ENCODE data around the gene ABCA2. TPM values are rescaled to one million over a fixed set of nuclear protein-coding genes. Genes with fewer than 3 reads are reported as not detected.

ABCA2 gene
- total RNA-seq, 2 donors from 2014 or later: 37.2 to 60.5 TPM

- DNase-seq (ENCODE audit: low spot score): no peak
- no peak for TF ChIP-seq CTCF (IDR thresholded peaks at IDR 0.05)
- no peak overlapping the region for H3K4me3 ChIP-seq
- H3K36me3 ChIP-seq: peaks cover 27% of the 10 kb centered on the region
- no peaks in the 10 kb centered on the region for H3K27me3 ChIP-seq (replicated peaks; ENCODE audit: insufficient read depth)
- no peaks in the 10 kb centered on the region for H3K9me3 ChIP-seq
- no peaks in the 10 kb centered on the region for H3K4me1 ChIP-seq (ENCODE audit: control insufficient read depth in 1 of 2, low read depth in 2 of 2)
- no peak overlapping the region for H3K27ac ChIP-seq
- no peak for ATAC-seq (ENCODE audit: insufficient number of reproducible peaks, low FRiP score, low read depth)
Observed at GRCh38 chr9:137015540-137015930, 12.5 kb downstream of the ABCA2 start.

GRCh38 chr9:137014776-137015539 is 13.1 kb downstream of the ABCA2 start:
- DNase-seq (ENCODE audit: low spot score): no peak
- Histone ChIP-seq H3K36me3 (peaks cover 27% of the 10 kb centered on the region), H3K9me3 (no peaks in the 10 kb centered on the region), H3K27me3 (replicated peaks; ENCODE audit: insufficient read depth) (no peaks in the 10 kb centered on the region), H3K4me3 (no peak overlapping the region), H3K4me1 (ENCODE audit: control insufficient read depth in 1 of 2, low read depth in 2 of 2) (no peaks in the 10 kb centered on the region), H3K27ac (no peak overlapping the region)
- ATAC-seq (ENCODE audit: insufficient number of reproducible peaks, low FRiP score, low read depth): no peak
- TF ChIP-seq CTCF (IDR thresholded peaks at IDR 0.05): no peak

GRCh38 chr9:137014166-137014565 is 13.9 kb downstream of the ABCA2 start:
- H3K27ac ChIP-seq: no peak overlapping the region
- DNase-seq (ENCODE audit: low spot score): no peak
- no peaks in the 10 kb centered on the region for H3K27me3 ChIP-seq (replicated peaks; ENCODE audit: insufficient read depth)
- no peak for TF ChIP-seq CTCF (IDR thresholded peaks at IDR 0.05)
- no peaks in the 10 kb centered on the region for H3K4me1 ChIP-seq (ENCODE audit: control insufficient read depth in 1 of 2, low read depth in 2 of 2)
- no peak for ATAC-seq (ENCODE audit: insufficient number of reproducible peaks, low FRiP score, low read depth)
- H3K9me3 ChIP-seq: no peaks in the 10 kb centered on the region
- no peak overlapping the region for H3K4me3 ChIP-seq
- H3K36me3 ChIP-seq: peaks cover 31% of the 10 kb centered on the region

- Histone ChIP-seq H3K4me3 (no peak overlapping the region), H3K4me1 (ENCODE audit: control insufficient read depth in 1 of 2, low read depth in 2 of 2) (no peaks in the 10 kb centered on the region), H3K36me3 (peaks cover 31% of the 10 kb centered on the region), H3K9me3 (no peaks in the 10 kb centered on the region), H3K27me3 (replicated peaks; ENCODE audit: insufficient read depth) (no peaks in the 10 kb centered on the region), H3K27ac (no peak overlapping the region)
- ATAC-seq (ENCODE audit: insufficient number of reproducible peaks, low FRiP score, low read depth) (no peak), DNase-seq (ENCODE audit: low spot score) (no peak)
- TF ChIP-seq CTCF (IDR thresholded peaks at IDR 0.05): no peak
Observed at GRCh38 chr9:137013571-137013940, 14.5 kb downstream of the ABCA2 start.

GRCh38 chr9:137012694-137013570 is 15.1 kb downstream of the ABCA2 start:
- H3K4me3 ChIP-seq: no peak overlapping the region
- no peak overlapping the region for H3K27ac ChIP-seq
- no peak for TF ChIP-seq CTCF (IDR thresholded peaks at IDR 0.05)
- no peaks in the 10 kb centered on the region for H3K9me3 ChIP-seq
- peaks cover 29% of the 10 kb centered on the region for H3K36me3 ChIP-seq
- DNase-seq (ENCODE audit: low spot score) (no peak), ATAC-seq (ENCODE audit: insufficient number of reproducible peaks, low FRiP score, low read depth) (no peak)
- no peaks in the 10 kb centered on the region for H3K27me3 ChIP-seq (replicated peaks; ENCODE audit: insufficient read depth)
- no peaks in the 10 kb centered on the region for H3K4me1 ChIP-seq (ENCODE audit: control insufficient read depth in 1 of 2, low read depth in 2 of 2)

Data from thoracic aorta (tissue), 2 donors.